GM20000 (cell line): ENCODE results near the gene GPR137.

Experiments
- DNase-seq: peaks from one replicate; pipeline ENCODE4 v3.0.0; 2012; ENCODE audit warnings: low spot score
- TF ChIP-seq, protein P1 (sequence below): IDR thresholded peaks from 2 replicates; pipeline ENCODE4 v1.5.1; 2012; ENCODE audit warnings: mild to moderate bottlenecking, control low read depth; ENCODE audit errors: extremely low read depth, missing control alignments

GPR137 gene

DNA sequence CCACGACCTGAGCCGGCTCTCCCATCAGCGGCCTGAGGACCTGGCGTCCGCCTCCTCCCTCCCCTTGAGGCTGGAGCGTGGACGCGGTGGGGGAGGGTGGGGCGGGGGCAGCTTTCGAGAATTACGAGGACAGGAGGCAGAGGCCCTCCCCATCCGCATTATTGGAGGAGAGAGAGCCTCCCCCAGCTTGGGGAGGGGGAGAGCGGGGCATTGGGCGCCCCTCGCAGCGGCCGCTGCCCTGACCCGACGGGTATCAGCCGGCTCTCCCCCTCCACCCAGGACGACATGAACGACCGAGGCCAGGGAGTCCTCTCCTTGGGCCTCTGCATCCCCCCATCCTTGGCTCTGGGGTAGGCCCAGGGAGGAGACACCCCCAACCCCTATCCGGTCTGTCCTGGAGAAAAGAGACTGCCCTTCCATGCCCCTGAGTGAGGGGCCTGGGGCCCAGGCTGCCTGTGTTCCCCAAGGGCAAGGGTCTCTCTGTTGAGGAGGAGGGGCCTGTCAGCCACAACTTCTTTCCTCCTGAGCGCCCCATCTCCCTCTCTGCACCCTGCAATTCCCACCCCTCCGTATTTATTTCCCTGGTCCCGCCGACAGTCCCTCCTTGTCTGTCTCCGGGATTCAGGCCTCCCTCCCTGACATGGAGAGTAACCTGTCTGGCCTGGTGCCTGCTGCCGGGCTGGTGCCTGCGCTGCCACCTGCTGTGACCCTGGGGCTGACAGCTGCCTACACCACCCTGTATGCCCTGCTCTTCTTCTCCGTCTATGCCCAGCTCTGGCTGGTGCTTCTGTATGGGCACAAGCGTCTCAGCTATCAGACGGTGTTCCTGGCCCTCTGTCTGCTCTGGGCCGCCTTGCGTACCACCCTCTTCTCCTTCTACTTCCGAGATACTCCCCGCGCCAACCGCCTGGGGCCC is 495 bp downstream of the GPR137 start:
- TF ChIP-seq, protein P1, sequence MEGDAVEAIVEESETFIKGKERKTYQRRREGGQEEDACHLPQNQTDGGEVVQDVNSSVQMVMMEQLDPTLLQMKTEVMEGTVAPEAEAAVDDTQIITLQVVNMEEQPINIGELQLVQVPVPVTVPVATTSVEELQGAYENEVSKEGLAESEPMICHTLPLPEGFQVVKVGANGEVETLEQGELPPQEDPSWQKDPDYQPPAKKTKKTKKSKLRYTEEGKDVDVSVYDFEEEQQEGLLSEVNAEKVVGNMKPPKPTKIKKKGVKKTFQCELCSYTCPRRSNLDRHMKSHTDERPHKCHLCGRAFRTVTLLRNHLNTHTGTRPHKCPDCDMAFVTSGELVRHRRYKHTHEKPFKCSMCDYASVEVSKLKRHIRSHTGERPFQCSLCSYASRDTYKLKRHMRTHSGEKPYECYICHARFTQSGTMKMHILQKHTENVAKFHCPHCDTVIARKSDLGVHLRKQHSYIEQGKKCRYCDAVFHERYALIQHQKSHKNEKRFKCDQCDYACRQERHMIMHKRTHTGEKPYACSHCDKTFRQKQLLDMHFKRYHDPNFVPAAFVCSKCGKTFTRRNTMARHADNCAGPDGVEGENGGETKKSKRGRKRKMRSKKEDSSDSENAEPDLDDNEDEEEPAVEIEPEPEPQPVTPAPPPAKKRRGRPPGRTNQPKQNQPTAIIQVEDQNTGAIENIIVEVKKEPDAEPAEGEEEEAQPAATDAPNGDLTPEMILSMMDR: no peak
- no peak for DNase-seq

DNA sequence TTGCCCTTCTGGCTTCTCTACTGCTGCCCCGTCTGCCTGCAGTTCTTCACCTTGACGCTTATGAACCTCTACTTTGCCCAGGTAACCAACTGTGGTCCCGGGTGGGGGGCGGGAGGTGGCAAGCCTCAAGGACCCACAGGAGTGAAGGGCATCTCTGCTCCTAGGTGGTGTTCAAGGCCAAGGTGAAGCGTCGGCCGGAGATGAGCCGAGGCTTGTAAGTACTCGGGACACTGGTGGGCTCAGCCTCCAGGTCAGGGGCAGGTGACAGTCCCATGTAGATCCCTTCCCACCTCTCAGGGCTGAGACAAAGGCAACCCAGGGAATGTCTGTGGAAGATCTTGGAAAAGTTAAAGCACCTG is 1.1 kb downstream of the GPR137 start:
- TF ChIP-seq, protein P1: no peak
- no peak for DNase-seq

DNA sequence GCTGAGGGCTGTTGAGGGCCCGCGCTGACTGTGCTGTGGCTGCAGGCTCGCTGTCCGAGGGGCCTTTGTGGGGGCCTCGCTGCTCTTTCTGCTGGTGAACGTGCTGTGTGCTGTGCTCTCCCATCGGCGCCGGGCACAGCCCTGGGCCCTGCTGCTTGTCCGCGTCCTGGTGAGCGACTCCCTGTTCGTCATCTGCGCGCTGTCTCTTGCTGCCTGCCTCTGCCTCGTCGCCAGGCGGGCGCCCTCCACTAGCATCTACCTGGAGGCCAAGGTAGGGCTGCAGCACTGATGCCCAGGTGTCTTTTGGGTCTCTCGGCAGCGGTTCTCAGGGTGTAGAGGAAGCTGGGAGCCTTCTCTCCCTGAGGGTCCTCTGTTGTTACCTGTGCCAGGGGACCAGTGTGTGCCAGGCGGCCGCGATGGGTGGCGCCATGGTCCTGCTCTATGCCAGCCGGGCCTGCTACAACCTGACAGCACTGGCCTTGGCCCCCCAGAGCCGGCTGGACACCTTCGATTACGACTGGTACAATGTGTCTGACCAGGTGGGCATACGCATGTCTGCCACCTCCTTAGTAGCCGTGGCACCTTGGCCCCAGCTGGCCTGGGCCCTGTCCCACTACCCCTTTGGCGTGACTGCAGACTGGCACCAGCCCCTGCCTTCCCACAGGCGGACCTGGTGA is 2.2 kb downstream of the GPR137 start:
- TF ChIP-seq, protein P1: no peak
- DNase-seq: no peak

DNA sequence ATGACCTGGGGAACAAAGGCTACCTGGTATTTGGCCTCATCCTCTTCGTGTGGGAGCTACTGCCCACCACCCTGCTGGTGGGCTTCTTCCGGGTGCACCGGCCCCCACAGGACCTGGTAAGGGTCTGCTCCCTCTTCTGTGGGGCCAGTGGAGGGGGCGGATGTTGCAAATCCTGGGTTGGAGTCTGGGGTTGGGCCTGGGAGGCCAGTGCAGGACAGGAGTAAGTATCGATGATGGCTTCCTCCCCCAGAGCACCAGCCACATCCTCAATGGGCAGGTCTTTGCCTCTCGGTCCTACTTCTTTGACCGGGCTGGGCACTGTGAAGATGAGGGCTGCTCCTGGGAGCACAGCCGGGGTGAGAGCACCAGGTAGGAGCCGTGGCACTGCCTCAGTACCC is 2.7 kb downstream of the GPR137 start:
- no peak for DNase-seq
- TF ChIP-seq, protein P1: no peak

DNA sequence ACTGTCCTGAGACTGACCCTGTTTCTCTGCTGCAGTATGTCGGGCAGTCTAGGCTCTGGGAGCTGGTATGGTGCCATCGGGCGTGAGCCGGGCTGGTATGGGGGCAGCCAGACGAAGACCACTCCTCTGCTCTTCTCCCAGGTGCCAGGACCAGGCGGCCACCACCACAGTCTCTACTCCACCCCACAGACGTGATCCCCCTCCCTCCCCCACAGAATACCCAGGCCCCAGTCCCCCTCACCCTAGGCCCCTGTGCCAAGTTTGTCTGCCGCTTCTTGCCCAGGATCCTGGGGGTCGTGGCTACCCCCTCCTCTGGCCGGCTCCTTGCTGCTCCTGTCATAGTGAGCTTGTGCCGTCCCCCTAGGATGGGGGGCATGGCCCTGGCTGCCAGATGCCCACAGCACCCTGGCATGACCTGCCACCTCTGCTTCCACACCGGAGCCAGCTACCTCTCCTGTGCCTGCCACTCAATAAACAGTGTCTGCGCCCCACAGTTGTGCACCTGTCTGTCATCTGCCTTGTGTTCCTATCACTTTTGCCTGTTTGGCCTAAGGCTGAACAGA is 3.4 kb downstream of the GPR137 start:
- no peak for DNase-seq
- TF ChIP-seq, protein P1: no peak

DNA sequence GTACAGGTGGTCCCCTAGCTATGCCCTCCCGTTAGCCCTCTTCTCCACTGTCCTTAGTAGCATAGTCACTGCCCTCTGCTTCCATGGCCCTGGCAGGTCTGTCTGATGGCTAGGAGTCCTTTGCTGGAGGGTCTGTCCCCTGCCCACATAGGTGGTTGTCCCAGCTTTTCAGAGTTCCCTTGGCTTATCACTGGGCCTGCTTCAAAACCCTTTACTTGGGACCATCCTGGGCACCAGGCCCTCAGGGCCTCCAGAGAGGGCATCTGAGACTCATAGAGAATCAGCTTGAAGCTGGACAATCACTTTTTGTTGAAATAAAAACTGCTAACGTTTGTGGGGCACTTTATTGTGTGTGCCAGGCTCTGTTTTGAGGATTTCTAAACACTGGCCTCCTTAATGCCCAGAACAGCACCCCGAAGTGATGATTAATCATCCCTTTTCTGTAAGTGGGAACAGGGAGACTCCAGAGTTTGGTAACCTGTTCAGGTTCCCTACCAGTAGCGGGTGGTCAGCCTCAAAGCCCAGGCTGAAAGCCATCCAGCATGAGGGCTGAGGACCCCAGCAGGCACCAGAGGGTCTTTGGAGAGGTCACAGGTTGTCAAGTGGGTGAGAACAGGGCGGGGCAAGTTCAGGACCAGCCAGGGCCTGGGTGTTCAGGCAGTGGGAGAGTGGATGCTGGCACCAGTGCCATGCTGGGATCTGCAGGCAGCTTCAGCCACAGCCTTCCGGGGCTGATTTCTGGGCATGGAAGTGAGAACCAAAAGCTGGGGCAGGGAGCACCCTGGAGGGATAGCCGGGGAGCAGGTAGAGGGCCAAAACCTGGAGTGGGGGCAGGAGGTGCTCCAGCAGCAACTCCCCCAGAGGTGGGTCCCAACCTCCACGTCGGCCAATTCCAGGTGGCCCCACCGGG is 5.0 kb downstream of the GPR137 start:
- no peak for DNase-seq
- TF ChIP-seq, protein P1: no peak
